H1 (cell line): Measurements from ENCODE around the gene PAIP1.

Experiments used
- CEBPB ChIP-seq: IDR thresholded peaks from 2 replicates; pipeline ENCODE4 v1.6.1; 2012; ENCODE audit warnings: low read depth, low read length
- CHD2 ChIP-seq: IDR thresholded peaks from 2 replicates; pipeline ENCODE4 v1.6.1; 2012; ENCODE audit warnings: low read length, improper control_type of control experiment
- CTCF ChIP-seq, 3 experiments: IDR thresholded peaks; 1 replicate in 2 of 3; 2 replicates in 1 of 3; pipeline versions ENCODE4 v1.5.1 to v1.6.1; 2011; ENCODE audit warnings: low read length in 3 of 3, mild to moderate bottlenecking in 3 of 3, inconsistent platforms in 2 of 3, low read depth in 1 of 3, moderate library complexity in 1 of 3; ENCODE audit not compliant: insufficient read depth in 1 of 3; ENCODE audit errors: control extremely low read depth in 1 of 3
- FOSL1 ChIP-seq: IDR thresholded peaks from 2 replicates; pipeline ENCODE4 v1.6.1; 2011; ENCODE audit warnings: mild to moderate bottlenecking, low read depth, low read length, moderate library complexity; ENCODE audit not compliant: insufficient read depth
- GTF2F1 ChIP-seq: IDR thresholded peaks from 2 replicates; pipeline ENCODE4 v1.6.1; 2012; ENCODE audit warnings: low read depth, low read length, improper control_type of control experiment, borderline replicate concordance
- HDAC2 ChIP-seq, 2 experiments: fragments of 300-600 bp in 1 of 2; sonication (generic) in 1 of 2; IDR thresholded peaks; 2 replicates each; pipeline ENCODE4 v1.6.1; 2011 to 2012; ENCODE audit warnings: low read depth in 2 of 2, low read length in 2 of 2, mild to moderate bottlenecking in 2 of 2, moderate library complexity in 2 of 2, borderline replicate concordance in 1 of 2, inconsistent platforms in 1 of 2
- HDAC6 ChIP-seq: IDR thresholded peaks from one replicate; pipeline ENCODE4 v1.7.1; 2012; ENCODE audit warnings: low read depth, mild to moderate bottlenecking, inconsistent platforms, low read length, moderate library complexity
- JUND ChIP-seq: IDR thresholded peaks from 2 replicates; pipeline ENCODE4 v1.6.1; 2011; ENCODE audit warnings: mild to moderate bottlenecking, improper control_type of control experiment, low read length
- POLR2A ChIP-seq, 2 experiments: IDR thresholded peaks; 1 replicate in 1 of 2; 2 replicates in 1 of 2; pipeline ENCODE4 v1.6.1; 2011; ENCODE audit warnings: low read depth in 2 of 2, low read length in 2 of 2, mild to moderate bottlenecking in 2 of 2; ENCODE audit errors: control extremely low read depth in 1 of 2
- SIX5 ChIP-seq: IDR thresholded peaks from 2 replicates; pipeline ENCODE4 v1.6.1; 2011; ENCODE audit warnings: mild to moderate bottlenecking, low read depth, low read length

- no peak for TF ChIP-seq JUND
- no peak for TF ChIP-seq GTF2F1
- TF ChIP-seq HDAC2 (IDR thresholded peaks at IDR 0.05; ENCODE audit: borderline replicate concordance in 1 of 2, low read depth in 2 of 2, low read length in 2 of 2): no peak
- no peak for TF ChIP-seq FOSL1
- no peak for TF ChIP-seq POLR2A (IDR thresholded peaks at IDR 0.05; ENCODE audit: control extremely low read depth in 1 of 2, low read depth in 2 of 2, low read length in 2 of 2)
- no peak for TF ChIP-seq HDAC6
- no peak for TF ChIP-seq CTCF (IDR thresholded peaks at IDR 0.05; ENCODE audit: control extremely low read depth in 1 of 3, insufficient read depth in 1 of 3, low read depth in 1 of 3, low read length in 3 of 3)
- no peak for TF ChIP-seq CHD2
- TF ChIP-seq SIX5: no peak
- TF ChIP-seq CEBPB: no peak
Observed at GRCh38 chr5:43573058-43573457, 16.2 kb upstream of the PAIP1 start.
